Measurements from ENCODE around the gene CD274. TPM values are rescaled to one million over a fixed set of nuclear protein-coding genes. Genes with fewer than 3 reads are reported as not detected.

The CD274 gene
- total and polyA plus RNA-seq, 2 of the 8 experiments (the other 6 are each of a cell fraction or from before 2014, with no cell fraction given), result 0.08 to 0.15 TPM

- FAIRE-seq, result no peak
- no peak overlapping the region for H3K9ac ChIP-seq (replicated peaks in 1 of 4; ENCODE audit: extremely low read depth in 1 of 4, low read depth in 3 of 4, low read length in 3 of 4)
- no peak overlapping the region for H3K14ac ChIP-seq (ENCODE audit: insufficient read length)
- no peak overlapping the region for H3K4me2 ChIP-seq (ENCODE audit: insufficient read depth in 1 of 2, low read depth in 2 of 2, low read length in 2 of 2)
- no peak overlapping the region for H2BK120ac ChIP-seq (replicated peaks; ENCODE audit: low read depth, low read length)
- no peaks in the 10 kb centered on the region for H3K23me2 ChIP-seq (ENCODE audit: low read depth, low read length)
- no peaks in the 10 kb centered on the region for H3K27me3 ChIP-seq (replicated peaks in 1 of 4; ENCODE audit: control insufficient read depth in 3 of 4, extremely low read depth in 1 of 4, insufficient read depth in 3 of 4, low read length in 3 of 4)
- no peak overlapping the region for H3K18ac ChIP-seq (ENCODE audit: extremely low read depth, low read length)
- no peak overlapping the region for H3K4me3 ChIP-seq (ENCODE audit: extremely low read depth in 1 of 4, insufficient read depth in 2 of 4, low read depth in 3 of 4, low read length in 4 of 4)
- H4K20me1 ChIP-seq (replicated peaks in 1 of 2; ENCODE audit: control insufficient read depth in 1 of 2, insufficient read depth in 2 of 2, low read length in 2 of 2), result no peaks in the 10 kb centered on the region
- no peak overlapping the region for H2AK5ac ChIP-seq (ENCODE audit: low read depth, low read length)
- 87% methylated on average over 3 of the region's 3 CpGs; no CpG with 5 or more reads in 1 of the 2 experiments for WGBS, 2 experiments (ENCODE audit: extremely low coverage in 1 of 2, insufficient coverage in 1 of 2, insufficient read length in 1 of 2, insufficient replicate concordance in 2 of 2, low coverage in 1 of 2, low lambda C conversion rate in 2 of 2, missing lambda C conversion rate in 1 of 2)
- H2BK15ac ChIP-seq (ENCODE audit: low read length), result no peak overlapping the region
- no peak overlapping the region for H2AFZ ChIP-seq (ENCODE audit: low read length)
- no peak overlapping the region for H4K5ac ChIP-seq (ENCODE audit: insufficient read length, low read depth, low read length)
- H3K79me1 ChIP-seq (ENCODE audit: low read depth, low read length), result no peaks in the 10 kb centered on the region
- no peaks in the 10 kb centered on the region for H3K9me3 ChIP-seq (ENCODE audit: insufficient read depth in 2 of 2, low read depth in 1 of 2, low read length in 1 of 2)
- no peak overlapping the region for H3K56ac ChIP-seq (replicated peaks; ENCODE audit: insufficient read length, low read depth, low read length)
- no peak overlapping the region for H2BK12ac ChIP-seq (ENCODE audit: low read depth, low read length)
- no peak overlapping the region for H3K23ac ChIP-seq (ENCODE audit: insufficient read length)
- no peak for DNase-seq (ENCODE audit: low read depth in 1 of 2, low spot score in 2 of 2)
- H3K4me1 ChIP-seq (replicated peaks in 1 of 4; ENCODE audit: control insufficient read depth in 3 of 4, insufficient read depth in 4 of 4, low read length in 3 of 4), result no peaks in the 10 kb centered on the region
- H2BK20ac ChIP-seq (ENCODE audit: low read length), result no peak overlapping the region
- no peak overlapping the region for H2BK5ac ChIP-seq (ENCODE audit: low read depth, low read length)
- no peak overlapping the region for H4K91ac ChIP-seq (replicated peaks; ENCODE audit: insufficient read length, low read length)
- H3K27ac ChIP-seq (ENCODE audit: low read depth, low read length), result no peak overlapping the region
- ChIA-PET POLR2A (ENCODE audit: partially characterized antibody) (interaction anchor here (0.6 to 1.5 kb wide), 2 partner anchors 12 to 550 kb away, joined by 3 to 4 read pairs; no protein-coding TSS in a partner anchor), CTCF (ENCODE audit: partially characterized antibody) (interaction anchor here (1.0 to 1.1 kb wide), 2 partner anchors 13 to 67 kb away, joined by 3 to 5 read pairs; no protein-coding TSS in a partner anchor)
- no peak overlapping the region for H3K4ac ChIP-seq (replicated peaks; ENCODE audit: insufficient read length, low read depth, low read length)
- no peaks in the 10 kb centered on the region for H3K36me3 ChIP-seq (ENCODE audit: control insufficient read depth in 2 of 4, insufficient read depth in 4 of 4, low read length in 3 of 4)
- no peaks in the 10 kb centered on the region for H3K79me2 ChIP-seq (ENCODE audit: control insufficient read depth in 1 of 2, insufficient read depth in 2 of 2, low read length in 2 of 2)
- H4K8ac ChIP-seq (ENCODE audit: extremely low read depth, insufficient read depth, low read length), result no peak overlapping the region
- TF ChIP-seq ATF2 (IDR thresholded peaks at IDR 0.05; ENCODE audit: low read length), result no peak
- no peak for TF ChIP-seq HDAC6 (IDR thresholded peaks at IDR 0.05; ENCODE audit: low read depth, low read length)
- no peak for TF ChIP-seq TAF7 (optimal IDR thresholded peaks at IDR 0.05; ENCODE audit: borderline replicate concordance, low read depth, low read length)
- TF ChIP-seq CTBP2 (IDR thresholded peaks at IDR 0.05; ENCODE audit: borderline replicate concordance, insufficient read depth, insufficient read length, low read length), result no peak
- TF ChIP-seq RNF2 (IDR thresholded peaks at IDR 0.05; ENCODE audit: borderline replicate concordance, low read depth, low read length, missing control alignments, poor library complexity, severe bottlenecking), result no peak
- TF ChIP-seq POLR2A (IDR thresholded peaks at IDR 0.05; ENCODE audit: control extremely low read depth in 1 of 2, low read depth in 2 of 2, low read length in 2 of 2), result no peak
- no peak for TF ChIP-seq CBX8 (IDR thresholded peaks at IDR 0.05; ENCODE audit: borderline replicate concordance, low read depth, low read length)
- TF ChIP-seq PHF8 (conservative IDR thresholded peaks at IDR 0.05; ENCODE audit: low read depth, low read length), result no peak
- TF ChIP-seq BACH1 (IDR thresholded peaks at IDR 0.05; ENCODE audit: low read length), result no peak
- no peak for TF ChIP-seq TEAD4 (IDR thresholded peaks at IDR 0.05; ENCODE audit: low read depth, low read length)
- no peak for TF ChIP-seq USF2 (IDR thresholded peaks at IDR 0.05; ENCODE audit: low read length)
Observed at GRCh38 chr9:5510989-5511388, 60.6 kb downstream of the CD274 start.
